Nephron (organoid): Measurements from ENCODE around the gene SDF2.

Source experiments
- H3K27ac Mint-ChIP-seq, 3 experiments: 2 replicates each; pipeline ENCODE4 v1.8.0; 2020; ENCODE audit warnings: mixed read lengths in 3 of 3, mild to moderate bottlenecking in 2 of 3, moderate library complexity in 1 of 3
- H3K27me3 Mint-ChIP-seq: 2 replicates; pipeline ENCODE4 v1.8.0; 2021; ENCODE audit warnings: low read depth, mild to moderate bottlenecking, moderate library complexity, mixed read lengths
- H3K36me3 Mint-ChIP-seq: 2 replicates; pipeline ENCODE4 v1.8.0; 2020; ENCODE audit warnings: low read depth, mixed read lengths
- H3K4me1 Mint-ChIP-seq: 2 replicates; pipeline ENCODE4 v1.8.0; 2020; ENCODE audit warnings: mixed read lengths
- H3K4me3 Mint-ChIP-seq, 3 experiments: 2 replicates each; pipeline ENCODE4 v1.8.0; 2020; ENCODE audit warnings: mild to moderate bottlenecking in 3 of 3, mixed read lengths in 3 of 3, moderate library complexity in 2 of 3
- H3K9me3 Mint-ChIP-seq: 2 replicates; pipeline ENCODE4 v1.8.0; 2020; ENCODE audit warnings: mixed read lengths
- CTCF ChIP-seq, 3 experiments: fragments of 200-600 bp; sonication (generic); IDR thresholded peaks; one replicate each; pipeline ENCODE4 v1.5.0; 2021; ENCODE audit warnings: antibody characterized with exemption in 3 of 3; ENCODE audit not compliant: unreplicated experiment in 3 of 3

Gene SDF2

GRCh38 chr17:28620010-28620409 lies 41.7 kb downstream of the SDF2 start:
- no peak for TF ChIP-seq CTCF (IDR thresholded peaks at IDR 0.05; ENCODE audit: unreplicated experiment in 3 of 3)

GRCh38 chr17:28618464-28618863 lies 43.2 kb downstream of the SDF2 start:
- H3K27ac Mint-ChIP-seq, result no peak overlapping the region
- H3K4me3 Mint-ChIP-seq, result no peak overlapping the region
- no peaks in the 10 kb centered on the region for H3K27me3 Mint-ChIP-seq
- H3K36me3 Mint-ChIP-seq, result peaks cover 79% of the 10 kb centered on the region
- H3K4me1 Mint-ChIP-seq, result peaks cover 6% of the 10 kb centered on the region
- no peaks in the 10 kb centered on the region for H3K9me3 Mint-ChIP-seq
- TF ChIP-seq CTCF (IDR thresholded peaks at IDR 0.05; ENCODE audit: unreplicated experiment in 3 of 3), result no peak

More at GRCh38 chr17:28620010-28620409, 41.7 kb downstream of the SDF2 start:
- H3K4me1 Mint-ChIP-seq, result peaks cover 6% of the 10 kb centered on the region
- no peaks in the 10 kb centered on the region for H3K27me3 Mint-ChIP-seq
- no peak overlapping the region for H3K4me3 Mint-ChIP-seq
- H3K9me3 Mint-ChIP-seq, result no peaks in the 10 kb centered on the region
- H3K27ac Mint-ChIP-seq, result no peak overlapping the region
- H3K36me3 Mint-ChIP-seq, result peaks cover 83% of the 10 kb centered on the region

- Mint-ChIP-seq H3K36me3 (peaks cover 71% of the 10 kb centered on the region), H3K27me3 (no peaks in the 10 kb centered on the region), H3K4me3 (no peak overlapping the region), H3K27ac (no peak overlapping the region), H3K4me1 (peaks cover 6% of the 10 kb centered on the region), H3K9me3 (no peaks in the 10 kb centered on the region)
- no peak for TF ChIP-seq CTCF (IDR thresholded peaks at IDR 0.05; ENCODE audit: unreplicated experiment in 3 of 3)
These were observed 45.4 kb downstream of the SDF2 start for GRCh38 chr17:28616281-28616680.

- Mint-ChIP-seq H3K27ac (no peak overlapping the region), H3K9me3 (no peaks in the 10 kb centered on the region), H3K4me1 (peaks cover 6% of the 10 kb centered on the region), H3K36me3 (peaks cover 68% of the 10 kb centered on the region), H3K4me3 (no peak overlapping the region), H3K27me3 (no peaks in the 10 kb centered on the region)
- TF ChIP-seq CTCF (IDR thresholded peaks at IDR 0.05; ENCODE audit: unreplicated experiment in 3 of 3), result no peak
These were observed 46.3 kb downstream of the SDF2 start for GRCh38 chr17:28615260-28615940.

GRCh38 chr17:28613931-28614381 lies 47.8 kb downstream of the SDF2 start, which contains the start of gene RSKR:
Gene RSKR (minus strand): TSS chr17:28614185. CDS start chr17:28614161, 24 bp downstream.
- H3K9me3 Mint-ChIP-seq, result no peaks in the 10 kb centered on the region
- peaks cover 61% of the 10 kb centered on the region for H3K36me3 Mint-ChIP-seq
- H3K27ac Mint-ChIP-seq, result peak within 1 kb of the TSS in 1 of 3 experiments; percentile 39
- no peak within 1 kb of the TSS for H3K4me3 Mint-ChIP-seq
- peaks cover 6% of the 10 kb centered on the region for H3K4me1 Mint-ChIP-seq
- TF ChIP-seq CTCF (IDR thresholded peaks at IDR 0.05; ENCODE audit: unreplicated experiment in 3 of 3), result no peak
- H3K27me3 Mint-ChIP-seq, result no peaks in the 10 kb centered on the region
